GM19193 (cell line): ENCODE data around the gene PLCB1.

ENCODE experiments used
- POLR2A ChIP-seq: IDR thresholded peaks from 4 replicates; pipeline ENCODE4 v1.6.1; 2011; ENCODE audit not compliant: insufficient read depth, insufficient read length; ENCODE audit errors: extremely low read depth

The PLCB1 gene

DNA sequence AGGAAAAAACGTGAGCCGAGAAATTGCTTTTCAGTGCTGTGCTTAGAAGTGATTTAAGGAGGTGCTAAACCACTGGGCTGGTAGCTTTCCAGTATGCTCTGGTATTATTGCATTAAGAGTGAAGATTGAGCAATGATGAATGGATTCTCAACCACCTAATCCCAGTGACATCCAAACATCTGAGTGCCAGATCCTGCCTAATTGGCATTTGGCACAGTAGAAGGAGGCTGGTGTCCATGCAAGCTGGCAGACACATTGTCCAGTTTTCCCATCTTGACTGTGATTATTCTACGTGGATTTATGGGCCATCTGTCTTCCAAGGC is 538.8 kb downstream of the PLCB1 start:
- TF ChIP-seq POLR2A, result no peak

DNA sequence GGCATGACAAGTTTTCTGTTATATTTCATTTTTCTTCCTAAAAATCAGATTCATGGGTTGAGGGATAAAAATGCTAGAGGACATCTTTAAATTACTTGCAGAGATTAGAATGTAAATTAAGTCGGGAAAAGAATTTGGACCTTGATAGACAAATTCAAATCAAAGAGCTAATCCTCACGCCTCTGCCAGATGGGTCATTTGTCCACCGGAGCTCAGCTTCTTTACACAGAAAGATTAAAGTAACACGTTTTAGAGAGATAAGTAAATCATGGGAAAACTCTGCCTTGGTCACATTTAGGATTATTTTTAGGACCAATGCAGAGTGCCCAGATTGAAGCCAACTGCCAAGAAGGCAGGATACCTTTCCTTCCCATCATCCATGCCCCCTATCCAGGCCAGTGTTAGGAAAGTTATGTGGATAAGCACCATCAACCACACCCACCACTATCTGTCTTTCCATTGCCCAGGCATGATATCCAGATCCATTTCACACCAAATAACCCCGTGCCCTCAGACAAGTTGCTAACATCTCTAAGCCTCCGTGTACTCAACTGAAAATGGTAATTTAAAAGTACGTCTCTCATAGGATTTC is 539.4 kb downstream of the PLCB1 start:
- TF ChIP-seq POLR2A, result no peak

DNA sequence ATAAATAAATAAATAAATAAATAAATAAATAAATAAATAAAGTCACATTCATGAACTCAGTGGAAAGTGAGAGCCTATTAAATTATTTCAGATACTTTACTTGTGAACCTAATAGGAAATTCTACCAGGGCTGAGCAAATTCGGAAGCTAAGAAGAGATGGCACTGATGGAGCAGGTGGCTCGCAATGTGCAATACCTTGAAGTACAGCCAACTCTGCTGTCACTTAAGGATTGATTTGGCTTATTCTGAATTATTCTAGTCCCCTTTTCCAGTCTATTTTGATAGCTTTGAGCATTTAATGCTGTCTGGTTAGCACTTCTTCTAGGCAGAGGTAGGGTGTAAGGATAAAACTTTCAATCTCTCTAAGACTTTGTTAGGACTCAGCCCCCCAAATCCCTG is 541.0 kb downstream of the PLCB1 start:
- TF ChIP-seq POLR2A, result no peak

DNA sequence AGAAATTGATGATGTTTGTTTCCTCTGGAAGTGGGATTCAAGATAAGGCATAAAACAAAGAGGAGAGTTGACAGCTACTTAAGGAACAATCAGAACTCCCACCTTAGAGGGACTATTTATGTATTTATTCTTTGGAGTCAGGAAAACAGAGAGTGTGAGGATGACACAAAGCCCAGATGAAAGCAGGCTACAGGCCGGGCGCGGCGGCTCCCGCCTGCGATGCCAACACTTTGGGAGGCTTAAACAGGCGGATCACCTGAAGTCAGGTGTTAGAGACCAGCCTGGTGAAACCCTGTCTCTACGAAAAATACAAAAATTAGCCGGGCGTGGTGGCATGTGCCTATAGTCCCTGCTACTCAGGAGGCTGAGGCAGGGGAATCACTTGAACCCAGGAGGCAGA is 543.8 kb downstream of the PLCB1 start:
- TF ChIP-seq POLR2A, result no peak

DNA sequence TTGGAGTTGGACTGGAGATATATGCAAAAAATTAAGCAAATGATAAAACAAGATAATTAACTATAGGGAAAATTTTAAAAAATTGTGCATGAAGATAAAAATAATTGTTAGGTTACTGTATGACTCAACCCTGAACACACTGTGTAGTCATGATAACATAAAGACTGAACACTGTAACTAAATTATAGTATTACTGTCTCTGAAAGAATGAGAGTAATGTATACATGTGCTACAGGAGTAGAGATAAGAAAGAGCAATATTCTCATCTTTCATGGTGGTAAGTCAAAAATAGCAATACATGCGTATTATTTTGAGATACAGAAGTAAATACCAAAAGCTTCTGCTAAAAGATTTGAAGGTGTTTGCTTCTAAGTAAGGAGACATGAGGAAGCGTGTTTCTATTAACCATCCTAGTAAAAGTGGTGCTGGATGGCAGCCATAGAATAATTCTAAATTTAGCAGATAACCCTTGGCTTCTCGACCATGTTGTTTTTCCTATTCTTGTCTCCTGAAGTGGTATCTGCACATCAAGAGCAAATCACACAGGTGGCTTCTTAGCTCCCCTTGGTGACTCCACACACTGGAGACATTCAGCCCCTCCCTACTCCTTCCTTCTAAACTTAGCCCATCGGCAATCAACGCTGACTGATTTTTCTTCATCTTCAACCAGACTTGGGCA is 546.2 kb downstream of the PLCB1 start:
- TF ChIP-seq POLR2A, result no peak

DNA sequence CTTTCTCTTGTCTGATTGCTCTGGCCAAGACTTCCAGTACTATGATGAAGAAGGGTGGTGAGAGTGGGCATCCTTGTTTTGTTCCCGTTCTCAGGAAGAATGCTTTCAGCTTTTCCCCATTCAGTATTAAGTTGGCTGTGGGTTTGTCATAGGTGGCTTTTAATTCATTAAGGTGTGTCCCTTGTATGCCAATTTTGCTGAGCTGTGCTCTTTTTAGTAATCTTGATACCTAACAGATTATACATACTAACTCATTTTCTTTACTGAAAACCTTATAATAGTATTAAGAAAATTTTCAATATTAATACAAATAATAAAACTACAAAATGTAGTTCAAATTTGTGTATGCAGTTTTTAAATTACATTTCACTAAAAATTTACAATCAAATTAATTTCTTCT is 557.3 kb downstream of the PLCB1 start:
- no peak for TF ChIP-seq POLR2A

DNA sequence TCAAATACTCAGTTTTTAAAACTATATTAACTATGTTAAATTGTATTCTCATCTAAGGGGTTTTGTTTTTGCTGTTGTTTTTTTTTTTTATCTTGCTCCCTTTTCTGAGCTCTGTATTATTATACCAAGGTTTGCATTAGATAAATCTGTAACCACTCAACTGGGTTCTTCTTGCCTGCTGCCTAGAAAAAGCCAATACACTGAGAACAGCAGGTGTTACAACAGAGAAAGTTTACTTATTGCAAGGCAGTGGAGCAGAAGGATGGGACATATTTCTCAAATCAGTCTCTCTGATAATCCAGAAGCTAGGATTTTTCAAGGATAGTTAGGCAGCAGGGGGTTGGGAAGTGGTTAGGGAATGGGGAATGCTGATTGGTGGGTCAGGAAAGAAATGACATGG is 558.0 kb downstream of the PLCB1 start:
- TF ChIP-seq POLR2A, result no peak

DNA sequence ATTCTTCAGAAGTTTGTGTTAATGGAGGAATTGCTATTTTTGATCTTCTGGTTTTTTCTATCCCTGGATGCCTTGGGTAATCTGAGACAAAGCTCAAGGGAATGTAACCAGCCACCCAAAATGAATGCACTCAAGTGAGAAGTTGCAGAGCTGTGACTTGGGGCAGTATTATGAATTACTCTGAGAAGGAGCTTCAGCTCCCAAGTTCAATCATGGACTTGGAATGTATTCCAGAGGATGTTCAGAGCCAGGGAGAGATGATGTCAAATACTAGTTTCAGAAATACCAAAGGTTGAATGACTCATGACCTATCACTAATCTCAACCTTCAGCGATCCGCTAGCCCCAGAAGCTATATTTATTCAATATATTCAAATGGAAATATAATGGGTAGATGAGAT is 561.6 kb downstream of the PLCB1 start:
- no peak for TF ChIP-seq POLR2A

DNA sequence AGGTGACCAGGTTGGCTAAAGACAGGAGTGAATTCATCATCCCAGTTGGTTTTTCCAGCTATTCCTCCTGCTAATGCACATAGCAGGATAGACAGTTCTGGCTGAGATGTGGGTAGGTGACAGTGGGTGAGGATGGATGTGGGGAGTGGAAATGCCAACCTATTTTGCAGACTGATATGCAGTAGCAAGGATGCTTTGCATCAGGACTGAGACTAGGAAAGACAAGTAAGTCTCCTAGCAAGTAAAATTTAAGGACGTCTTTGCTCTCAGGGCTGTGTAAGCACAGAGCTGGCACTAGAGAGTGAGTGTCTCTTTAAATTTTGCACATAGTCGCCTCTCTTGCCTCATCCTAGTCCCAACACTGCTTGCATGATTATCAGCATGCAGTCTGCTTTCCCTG is 568.7 kb downstream of the PLCB1 start:
- TF ChIP-seq POLR2A, result no peak

DNA sequence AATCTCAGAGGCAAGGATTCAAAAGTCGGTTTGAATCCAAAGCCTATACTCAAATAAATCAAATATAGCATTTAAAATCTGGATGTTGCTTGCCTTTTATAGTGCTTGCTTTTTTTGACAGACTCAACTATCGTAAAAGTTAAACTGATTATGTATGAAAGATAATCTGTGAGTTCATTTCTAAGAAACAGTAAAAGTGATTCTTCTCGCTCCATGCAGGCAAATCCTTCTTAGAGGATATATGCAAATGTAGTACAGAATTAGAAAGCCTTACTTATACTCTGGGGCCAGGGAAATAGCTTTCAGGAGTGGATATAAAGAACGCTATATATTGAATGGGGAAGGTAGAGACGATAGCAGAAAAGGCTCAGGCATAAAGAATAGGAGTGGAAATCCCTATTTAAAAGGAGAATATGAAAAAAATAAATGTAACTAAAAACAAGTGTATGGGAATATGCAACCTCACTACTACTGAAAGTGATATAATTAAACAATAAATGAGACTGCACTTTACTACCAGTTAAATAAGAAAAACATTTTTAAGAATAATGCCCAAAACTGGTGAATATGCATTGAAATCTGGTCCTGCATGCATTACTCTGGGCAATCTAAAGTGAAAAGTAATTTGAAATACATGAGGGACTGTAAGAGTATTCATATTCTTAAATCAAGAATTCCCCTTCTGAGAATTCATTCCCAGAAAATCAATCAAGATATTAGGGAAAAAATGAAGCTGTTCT is 575.1 kb downstream of the PLCB1 start:
- TF ChIP-seq POLR2A, result no peak

DNA sequence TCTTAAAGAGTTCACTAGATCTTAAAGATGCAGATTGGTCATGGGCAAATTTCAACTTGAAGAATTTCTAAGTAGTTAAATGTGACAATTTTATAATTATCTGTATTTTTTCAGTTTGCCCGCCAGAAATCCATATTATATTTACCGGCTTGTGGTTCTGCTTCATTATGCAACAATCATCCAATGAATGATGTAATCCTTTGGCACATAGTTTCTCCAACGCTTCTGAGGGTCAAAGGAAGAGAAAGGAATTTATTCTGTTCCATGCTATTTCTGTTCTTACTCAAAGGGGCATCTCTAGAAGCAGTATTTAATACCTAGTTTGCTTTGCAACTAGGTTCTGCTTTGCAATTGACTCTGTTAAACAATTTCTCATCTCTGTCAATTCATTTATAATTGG is 577.6 kb downstream of the PLCB1 start:
- TF ChIP-seq POLR2A, result no peak

DNA sequence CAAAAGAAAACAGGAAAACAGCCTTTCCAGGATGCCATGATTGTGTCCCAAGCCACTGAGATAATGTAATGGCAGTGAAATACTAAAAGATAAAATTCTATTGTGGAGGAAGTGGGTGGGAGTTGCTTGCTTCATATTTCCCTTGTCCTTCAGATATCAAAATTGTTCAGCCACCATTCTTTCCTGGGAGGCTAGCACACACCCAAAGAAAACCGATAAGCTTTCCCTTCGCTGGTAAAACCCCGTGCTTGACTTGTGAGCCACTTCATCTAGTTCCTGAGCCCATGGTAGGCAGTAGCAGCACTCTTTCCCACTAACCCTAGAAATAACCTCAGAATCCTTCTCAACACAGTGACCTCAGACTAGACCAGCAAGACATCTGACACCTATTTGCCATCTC is 579.4 kb downstream of the PLCB1 start:
- no peak for TF ChIP-seq POLR2A

DNA sequence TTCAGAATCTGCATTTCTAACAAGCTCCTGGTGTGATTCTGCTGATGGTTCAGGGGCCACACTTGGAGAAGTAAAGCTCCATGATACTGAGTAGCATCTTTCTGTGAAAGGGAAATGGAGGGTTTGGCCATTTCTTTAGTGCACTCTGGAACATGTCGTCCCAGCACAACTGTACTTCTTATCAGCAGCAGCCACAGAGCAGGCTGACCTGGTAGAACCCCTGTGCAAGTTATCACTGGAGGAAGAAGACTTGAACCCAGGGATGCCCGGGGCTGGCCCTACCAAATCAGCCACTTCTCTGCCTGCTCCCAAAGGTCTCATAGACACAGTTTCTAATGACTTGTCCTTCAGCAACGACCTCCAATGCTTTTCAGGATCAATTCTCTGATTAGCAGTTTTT is 582.1 kb downstream of the PLCB1 start:
- no peak for TF ChIP-seq POLR2A

DNA sequence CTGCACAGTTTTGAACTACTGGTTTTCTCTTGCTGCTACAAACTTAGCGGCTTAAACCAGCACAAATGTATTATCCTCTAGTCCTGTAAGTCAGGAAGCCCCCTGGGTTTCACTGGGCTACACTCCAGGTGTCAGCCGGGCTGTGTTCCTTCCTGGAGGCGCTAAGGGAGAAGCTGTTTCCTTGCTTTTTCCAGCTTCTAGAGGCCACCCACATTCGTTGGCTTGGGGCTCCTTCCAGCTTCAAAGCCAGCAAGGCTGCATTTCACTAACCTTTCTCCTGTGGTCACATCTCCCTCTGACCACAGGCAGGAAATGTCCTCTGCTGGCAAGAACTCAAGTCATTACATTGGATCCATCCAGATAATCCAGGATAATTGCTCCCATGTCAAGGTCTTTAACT is 586.2 kb downstream of the PLCB1 start:
- TF ChIP-seq POLR2A, result no peak

DNA sequence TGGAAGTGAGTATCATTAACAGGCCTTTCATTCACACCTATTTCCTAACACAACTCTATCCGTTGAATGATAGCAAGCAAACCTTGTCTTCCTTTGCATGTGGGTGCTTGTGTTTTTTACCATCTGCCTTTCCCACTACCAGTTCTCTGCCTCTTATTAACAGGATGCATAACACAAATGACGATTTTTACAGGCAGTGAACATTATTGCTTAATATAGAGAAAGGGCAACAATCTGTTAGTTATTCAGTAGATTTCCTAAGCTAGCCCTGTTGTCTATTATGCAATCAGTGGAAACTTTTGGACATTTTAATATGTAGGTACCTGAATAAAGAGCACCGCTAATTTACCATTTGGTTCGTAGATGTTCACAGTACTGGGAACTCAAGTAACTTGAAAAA is 588.0 kb downstream of the PLCB1 start:
- no peak for TF ChIP-seq POLR2A

DNA sequence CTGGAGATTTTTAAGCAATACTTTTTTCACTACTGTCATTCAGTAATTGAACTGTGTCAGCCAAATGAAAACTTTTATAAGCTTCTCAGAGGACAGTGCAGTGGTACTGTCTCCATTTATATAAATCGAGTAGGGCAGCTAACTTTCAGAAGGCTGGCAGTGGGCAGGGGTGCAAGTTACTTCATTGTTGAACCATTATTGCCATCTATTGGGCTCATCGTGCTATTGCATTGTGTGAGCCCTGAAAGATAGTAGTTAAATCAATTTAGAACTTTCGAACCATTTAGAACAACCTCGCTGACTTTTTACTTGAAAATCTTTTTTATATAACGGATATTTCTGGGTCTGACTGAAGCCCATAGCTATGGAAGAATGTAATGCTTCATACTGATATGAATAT is 589.0 kb downstream of the PLCB1 start:
- TF ChIP-seq POLR2A, result no peak
